Measurements from ENCODE around the gene CHST3.

The CHST3 gene

GRCh38 chr10:72058347-72058898 is 94.2 kb downstream of the CHST3 start:
- DNase-seq (ENCODE audit: low read depth): no peak

GRCh38 chr10:72058989-72059842 is 95.0 kb downstream of the CHST3 start:
- DNase-seq (ENCODE audit: low read depth): peak; percentile 43

DNA sequence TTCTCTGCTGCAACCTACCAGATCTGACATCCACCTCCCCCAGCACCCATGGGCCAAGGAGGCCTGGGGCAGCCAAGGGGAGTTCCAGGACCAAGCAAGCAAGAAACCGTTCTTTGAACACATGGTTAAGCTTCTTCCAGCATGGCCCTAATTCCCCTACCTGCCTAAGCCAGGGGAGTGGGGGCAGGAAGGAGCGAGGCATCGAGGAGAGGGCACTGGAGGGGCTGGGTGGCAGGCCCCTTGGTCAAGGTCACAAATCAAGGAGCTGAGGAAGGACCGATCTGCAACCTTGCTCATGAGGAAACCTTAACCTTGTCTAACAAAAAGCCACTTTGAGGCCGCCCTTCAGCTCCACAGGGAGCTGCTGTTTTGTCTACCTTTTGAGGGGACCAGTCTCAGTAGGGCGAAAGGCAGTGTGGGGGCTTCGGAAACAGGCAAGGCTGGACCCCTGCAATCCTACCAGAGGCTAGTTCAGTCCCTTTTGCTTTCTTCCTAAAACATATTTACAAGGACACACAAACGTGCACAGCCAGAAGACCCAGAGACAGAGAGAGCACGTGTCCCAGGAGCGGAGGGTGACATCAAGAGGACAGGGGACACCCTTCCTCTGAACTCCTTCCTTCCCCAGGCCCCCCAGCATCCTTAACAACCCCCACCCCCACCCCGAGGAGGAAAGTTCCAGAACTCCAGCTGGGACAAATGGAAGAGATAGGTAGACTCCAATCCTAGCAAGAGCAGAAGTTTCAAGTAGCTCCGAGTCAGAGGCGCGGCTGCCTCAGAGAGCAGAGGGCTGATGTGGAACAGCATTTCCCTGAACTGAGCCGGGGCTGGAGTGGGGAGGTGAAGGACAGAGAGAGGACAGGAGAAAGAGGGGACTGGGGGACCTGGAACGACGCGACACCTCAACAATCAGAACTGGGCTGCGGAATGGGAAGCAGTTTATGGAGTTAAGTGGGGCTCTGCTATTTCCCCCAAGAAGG is 95.9 kb downstream of the CHST3 start:
- no peak for DNase-seq (ENCODE audit: low read depth)

- no peak for DNase-seq (ENCODE audit: low read depth)
Measured at GRCh38 chr10:72061491-72061890, 97.3 kb downstream of the CHST3 start.

GRCh38 chr10:72061930-72062329 is 97.7 kb downstream of the CHST3 start:
- DNase-seq (ENCODE audit: low read depth): no peak

- no peak for DNase-seq (ENCODE audit: low read depth)
Measured at GRCh38 chr10:72062382-72062781, 98.2 kb downstream of the CHST3 start.

Measured in T follicular helper cell (primary cell).